ENCODE measurements around the gene AMDHD1. TPM values are rescaled to one million over a fixed set of nuclear protein-coding genes. Genes with fewer than 3 reads are reported as not detected.

The AMDHD1 gene
- total and polyA plus RNA-seq, 2 donors (not counting 3 experiments of a cell fraction or from before 2014, with no cell fraction given): not detected

DNA sequence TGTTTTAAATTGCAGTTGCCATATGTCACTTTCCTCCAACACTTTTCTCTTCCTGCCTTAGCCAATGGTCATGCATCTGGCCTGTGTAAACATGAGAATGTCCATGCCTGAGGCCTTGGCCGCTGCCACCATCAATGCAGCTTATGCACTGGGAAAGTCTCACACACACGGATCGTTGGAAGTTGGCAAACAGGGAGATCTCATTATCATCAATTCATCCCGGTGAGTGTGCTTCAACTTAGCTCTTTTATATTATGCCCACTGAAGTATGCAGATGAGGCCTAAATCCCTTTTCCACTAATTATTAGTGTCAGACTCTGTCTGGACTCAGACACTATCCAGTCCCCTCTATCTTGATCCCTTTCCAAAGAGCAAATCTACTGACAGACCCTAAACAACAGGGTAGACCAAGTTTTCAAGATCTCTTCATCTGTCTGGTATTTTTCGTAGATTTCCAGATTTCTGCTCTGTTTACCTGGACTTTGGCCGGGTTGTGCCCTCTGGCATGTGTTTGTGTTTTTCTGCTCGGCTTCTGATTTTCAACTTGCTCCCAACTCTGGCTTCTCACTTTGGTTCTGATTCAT, 23.2 kb downstream of the AMDHD1 start:
- FAIRE-seq (no peak), DNase-seq (ENCODE audit: low read depth, low spot score) (no peak)
- Histone ChIP-seq H3K4me1 (ENCODE audit: control insufficient read depth, extremely low read depth, insufficient read depth, low read length) (no peaks in the 10 kb centered on the region), H3K9me3 (replicated peaks; ENCODE audit: control insufficient read depth, insufficient read depth, low read length) (no peaks in the 10 kb centered on the region), H4K20me1 (replicated peaks; ENCODE audit: control insufficient read depth, extremely low read depth, insufficient read depth, low read length) (no peaks in the 10 kb centered on the region), H3K9ac (replicated peaks; ENCODE audit: extremely low read depth, insufficient read depth, low read length) (no peak overlapping the region), H3K27ac (ENCODE audit: insufficient read depth, low read depth, low read length) (no peak overlapping the region), H3K9me1 (replicated peaks; ENCODE audit: control insufficient read depth, extremely low read depth, insufficient read depth, low read length) (no peaks in the 10 kb centered on the region), H2AFZ (ENCODE audit: low read depth, low read length) (no peak overlapping the region), H3K79me2 (ENCODE audit: control insufficient read depth, insufficient read depth, low read length) (no peaks in the 10 kb centered on the region), H3K36me3 (ENCODE audit: control insufficient read depth in 2 of 2, extremely low read depth in 1 of 2, insufficient read depth in 2 of 2, low read length in 2 of 2) (no peaks in the 10 kb centered on the region), H3K4me3 (replicated peaks in 1 of 3; ENCODE audit: insufficient read depth in 1 of 3, low read depth in 1 of 3, low read length in 3 of 3) (no peak overlapping the region), H3K27me3 (ENCODE audit: control insufficient read depth in 2 of 2, insufficient read depth in 2 of 2, low read length in 2 of 2) (peaks cover 1 to 4% of the 10 kb centered on the region in 2 experiments), H3K4me2 (ENCODE audit: insufficient read depth, low read length) (no peak overlapping the region)
- dilution Hi-C loops (cut with MboI; ENCODE audit: extremely low pct_ligation_motif_present, low sequenced_read_pairs) (no loop called here), intact Hi-C loops (cut with micrococcal nuclease) (no loop called here)
- ChIA-PET CTCF (interaction anchor here (1.1 to 1.6 kb wide), 2 partner anchors 48 kb away, joined by 3 to 4 read pairs; no protein-coding TSS in a partner anchor), POLR2A (no interaction called here)
- BruUV-seq (replicated peaks): no TSS peak
- TF ChIP-seq POLR2AphosphoS5 (IDR thresholded peaks at IDR 0.05; ENCODE audit: insufficient read depth, low read depth, low read length) (no peak), EZH2 (IDR thresholded peaks at IDR 0.05; ENCODE audit: borderline replicate concordance, low read depth, low read length, severe bottlenecking) (no peak), POLR2A (IDR thresholded peaks at IDR 0.05; ENCODE audit: low read depth, low read length) (no peak), MYC (IDR thresholded peaks at IDR 0.05; ENCODE audit: low read depth, low read length) (no peak)
- TF ChIP-seq, protein P1, sequence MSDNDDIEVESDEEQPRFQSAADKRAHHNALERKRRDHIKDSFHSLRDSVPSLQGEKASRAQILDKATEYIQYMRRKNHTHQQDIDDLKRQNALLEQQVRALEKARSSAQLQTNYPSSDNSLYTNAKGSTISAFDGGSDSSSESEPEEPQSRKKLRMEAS (IDR thresholded peaks at IDR 0.05; ENCODE audit: insufficient read depth, insufficient read length): no peak

DNA sequence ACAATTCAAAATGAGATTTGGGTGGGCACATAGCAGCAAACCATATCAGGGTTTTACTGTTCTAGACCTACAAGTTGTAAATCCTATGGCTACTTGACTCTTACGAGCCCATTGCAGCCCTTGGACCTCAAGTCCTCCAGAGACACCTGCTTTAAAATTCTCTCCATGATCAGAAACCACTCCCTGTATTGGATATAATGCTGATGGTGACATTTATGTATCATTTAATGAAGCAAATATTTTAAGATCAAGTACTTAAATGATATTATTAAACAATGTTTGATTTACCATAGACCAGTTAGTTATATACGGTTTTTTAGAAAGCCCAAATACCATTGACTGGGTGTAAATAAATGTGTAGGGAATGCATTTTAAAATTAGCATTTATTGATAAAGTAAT, 24.2 kb downstream of the AMDHD1 start:
- no peak overlapping the region for H2AFZ ChIP-seq (ENCODE audit: low read depth, low read length)
- no peaks in the 10 kb centered on the region for H3K9me3 ChIP-seq (replicated peaks; ENCODE audit: control insufficient read depth, insufficient read depth, low read length)
- no peaks in the 10 kb centered on the region for H3K4me1 ChIP-seq (ENCODE audit: control insufficient read depth, extremely low read depth, insufficient read depth, low read length)
- no TSS peak for BruUV-seq (replicated peaks)
- intact Hi-C loops (cut with micrococcal nuclease) (no loop called here), dilution Hi-C loops (cut with MboI; ENCODE audit: extremely low pct_ligation_motif_present, low sequenced_read_pairs) (no loop called here)
- H3K79me2 ChIP-seq (ENCODE audit: control insufficient read depth, insufficient read depth, low read length): no peaks in the 10 kb centered on the region
- FAIRE-seq (no peak), DNase-seq (ENCODE audit: low read depth, low spot score) (no peak)
- no peak overlapping the region for H3K9ac ChIP-seq (replicated peaks; ENCODE audit: extremely low read depth, insufficient read depth, low read length)
- H3K4me2 ChIP-seq (ENCODE audit: insufficient read depth, low read length): no peak overlapping the region
- no peaks in the 10 kb centered on the region for H4K20me1 ChIP-seq (replicated peaks; ENCODE audit: control insufficient read depth, extremely low read depth, insufficient read depth, low read length)
- H3K9me1 ChIP-seq (replicated peaks; ENCODE audit: control insufficient read depth, extremely low read depth, insufficient read depth, low read length): no peaks in the 10 kb centered on the region
- no peak overlapping the region for H3K4me3 ChIP-seq (replicated peaks in 1 of 3; ENCODE audit: insufficient read depth in 1 of 3, low read depth in 1 of 3, low read length in 3 of 3)
- no peak overlapping the region for H3K27ac ChIP-seq (ENCODE audit: insufficient read depth, low read depth, low read length)
- peaks cover 0 to 4% of the 10 kb centered on the region in 2 experiments for H3K27me3 ChIP-seq (ENCODE audit: control insufficient read depth in 2 of 2, insufficient read depth in 2 of 2, low read length in 2 of 2)
- CTCF ChIA-PET: interaction anchor here (0.9 to 1.1 kb wide), 2 partner anchors 9 to 49 kb away, joined by 3 read pairs; no protein-coding TSS in a partner anchor
- POLR2A ChIA-PET: interaction anchor here (0.7 kb wide), 1 partner anchor 90 kb away, joined by 3 read pairs; no protein-coding TSS in a partner anchor
- TF ChIP-seq MYC (IDR thresholded peaks at IDR 0.05; ENCODE audit: low read depth, low read length): no peak
- no peak for TF ChIP-seq POLR2A (IDR thresholded peaks at IDR 0.05; ENCODE audit: low read depth, low read length)
- TF ChIP-seq GATA2 (IDR thresholded peaks at IDR 0.05; ENCODE audit: insufficient read depth, insufficient read length, low read depth, low read length): no peak
- no peak for TF ChIP-seq POLR2AphosphoS5 (IDR thresholded peaks at IDR 0.05; ENCODE audit: insufficient read depth, low read depth, low read length)
- TF ChIP-seq, protein P1 (IDR thresholded peaks at IDR 0.05; ENCODE audit: insufficient read depth, insufficient read length): no peak
- TF ChIP-seq, protein P2, sequence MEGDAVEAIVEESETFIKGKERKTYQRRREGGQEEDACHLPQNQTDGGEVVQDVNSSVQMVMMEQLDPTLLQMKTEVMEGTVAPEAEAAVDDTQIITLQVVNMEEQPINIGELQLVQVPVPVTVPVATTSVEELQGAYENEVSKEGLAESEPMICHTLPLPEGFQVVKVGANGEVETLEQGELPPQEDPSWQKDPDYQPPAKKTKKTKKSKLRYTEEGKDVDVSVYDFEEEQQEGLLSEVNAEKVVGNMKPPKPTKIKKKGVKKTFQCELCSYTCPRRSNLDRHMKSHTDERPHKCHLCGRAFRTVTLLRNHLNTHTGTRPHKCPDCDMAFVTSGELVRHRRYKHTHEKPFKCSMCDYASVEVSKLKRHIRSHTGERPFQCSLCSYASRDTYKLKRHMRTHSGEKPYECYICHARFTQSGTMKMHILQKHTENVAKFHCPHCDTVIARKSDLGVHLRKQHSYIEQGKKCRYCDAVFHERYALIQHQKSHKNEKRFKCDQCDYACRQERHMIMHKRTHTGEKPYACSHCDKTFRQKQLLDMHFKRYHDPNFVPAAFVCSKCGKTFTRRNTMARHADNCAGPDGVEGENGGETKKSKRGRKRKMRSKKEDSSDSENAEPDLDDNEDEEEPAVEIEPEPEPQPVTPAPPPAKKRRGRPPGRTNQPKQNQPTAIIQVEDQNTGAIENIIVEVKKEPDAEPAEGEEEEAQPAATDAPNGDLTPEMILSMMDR (IDR thresholded peaks at IDR 0.05; ENCODE audit: extremely low read depth in 1 of 2, insufficient read depth in 1 of 2, low read depth in 1 of 2, low read length in 2 of 2): no peak
- TF ChIP-seq FOS (IDR thresholded peaks at IDR 0.05; ENCODE audit: borderline replicate concordance, insufficient read depth, low read length): no peak
- TF ChIP-seq JUN (IDR thresholded peaks at IDR 0.05; ENCODE audit: borderline replicate concordance, insufficient read depth, insufficient read length, low read depth): no peak
- no peak for TF ChIP-seq EZH2 (IDR thresholded peaks at IDR 0.05; ENCODE audit: borderline replicate concordance, low read depth, low read length, severe bottlenecking)
- no peaks in the 10 kb centered on the region for H3K36me3 ChIP-seq (ENCODE audit: control insufficient read depth in 2 of 2, extremely low read depth in 1 of 2, insufficient read depth in 2 of 2, low read length in 2 of 2)
